ENCODE results near the gene AQP2. TPM values are rescaled to one million over a fixed set of nuclear protein-coding genes. Genes with fewer than 3 reads are reported as not detected.

The AQP2 gene
- total RNA-seq, 5 donors from 2014 or later (not counting 1 experiment from before 2014, with no cell fraction given): not detected

- ATAC-seq (replicated peaks in 1 of 4): no peak
- no peaks in the 10 kb centered on the region for H3K9me3 Mint-ChIP-seq
- POLR2A ChIA-PET: no interaction called here
- H3K4me1 Mint-ChIP-seq: no peaks in the 10 kb centered on the region
- Histone ChIP-seq H3K9me3 (no peaks in the 10 kb centered on the region), H3K4me1 (ENCODE audit: control insufficient read depth in 1 of 2, extremely low read depth in 1 of 2, insufficient read depth in 2 of 2, low read length in 2 of 2) (no peaks in the 10 kb centered on the region), H3K4me3 (ENCODE audit: control insufficient read depth in 1 of 2, extremely low read depth in 1 of 2, low read length in 1 of 2) (no peak overlapping the region), H3K27me3 (replicated peaks in 1 of 2; ENCODE audit: control insufficient read depth in 2 of 2, extremely low read depth in 1 of 2, insufficient read depth in 2 of 2, low read length in 1 of 2) (peaks cover 3 to 5% of the 10 kb centered on the region in 2 experiments), H3K27ac (ENCODE audit: low read length) (no peak overlapping the region), H3K36me3 (ENCODE audit: control insufficient read depth in 2 of 2, extremely low read depth in 1 of 2, insufficient read depth in 1 of 2, low read length in 1 of 2) (no peaks in the 10 kb centered on the region)
- H3K27ac Mint-ChIP-seq: no peak overlapping the region
- no CpG with 5 or more reads among the region's 3 CpGs for WGBS (ENCODE audit: insufficient coverage)
- CTCF ChIA-PET: interaction anchor here in 1 of 2 donors (0.6 kb wide), 1 partner anchor 22 kb away, joined by 3 read pairs; no protein-coding TSS in a partner anchor
- peaks cover 4 to 10% of the 10 kb centered on the region in 2 donors for H3K27me3 Mint-ChIP-seq
- H3K4me3 Mint-ChIP-seq: no peak overlapping the region
- DNase-seq: no peak
- no peaks in the 10 kb centered on the region for H3K36me3 Mint-ChIP-seq
Measured at GRCh38 chr12:49930515-49931288, 19.8 kb upstream of the AQP2 start.

GRCh38 chr12:49932023-49932422, 18.5 kb upstream of the AQP2 start:
- Histone ChIP-seq H3K36me3 (ENCODE audit: control insufficient read depth in 2 of 2, extremely low read depth in 1 of 2, insufficient read depth in 1 of 2, low read length in 1 of 2) (no peaks in the 10 kb centered on the region), H3K9me3 (no peaks in the 10 kb centered on the region), H3K27me3 (replicated peaks in 1 of 2; ENCODE audit: control insufficient read depth in 2 of 2, extremely low read depth in 1 of 2, insufficient read depth in 2 of 2, low read length in 1 of 2) (peaks cover 3 to 8% of the 10 kb centered on the region in 2 experiments), H3K4me3 (ENCODE audit: control insufficient read depth in 1 of 2, extremely low read depth in 1 of 2, low read length in 1 of 2) (no peak overlapping the region), H3K4me1 (ENCODE audit: control insufficient read depth in 1 of 2, extremely low read depth in 1 of 2, insufficient read depth in 2 of 2, low read length in 2 of 2) (no peaks in the 10 kb centered on the region), H3K27ac (ENCODE audit: low read length) (no peak overlapping the region)
- CTCF ChIA-PET: no interaction called here
- no peak for DNase-seq
- ATAC-seq (replicated peaks in 1 of 4): no peak
- no peaks in the 10 kb centered on the region for H3K9me3 Mint-ChIP-seq
- peaks cover 4 to 11% of the 10 kb centered on the region in 2 donors for H3K27me3 Mint-ChIP-seq
- H3K4me3 Mint-ChIP-seq: no peak overlapping the region
- H3K36me3 Mint-ChIP-seq: no peaks in the 10 kb centered on the region
- no peak overlapping the region for H3K27ac Mint-ChIP-seq
- no peaks in the 10 kb centered on the region for H3K4me1 Mint-ChIP-seq
- 67% methylated on average over 4 of the region's 7 CpGs for WGBS (ENCODE audit: insufficient coverage)
- POLR2A ChIA-PET: no interaction called here

GRCh38 chr12:49932533-49933130, 17.9 kb upstream of the AQP2 start:
- Mint-ChIP-seq H3K4me1 (no peaks in the 10 kb centered on the region), H3K27ac (no peak overlapping the region), H3K4me3 (no peak overlapping the region), H3K36me3 (no peaks in the 10 kb centered on the region), H3K9me3 (no peaks in the 10 kb centered on the region), H3K27me3 (peaks cover 4 to 11% of the 10 kb centered on the region in 2 donors)
- no peak for DNase-seq
- H3K27ac ChIP-seq (ENCODE audit: low read length): no peak overlapping the region
- ChIA-PET POLR2A (no interaction called here), CTCF (no interaction called here)
- H3K9me3 ChIP-seq: no peaks in the 10 kb centered on the region
- WGBS (ENCODE audit: insufficient coverage): 90% methylated on average over 5 of the region's 8 CpGs
- no peaks in the 10 kb centered on the region for H3K4me1 ChIP-seq (ENCODE audit: control insufficient read depth in 1 of 2, extremely low read depth in 1 of 2, insufficient read depth in 2 of 2, low read length in 2 of 2)
- no peak for ATAC-seq (replicated peaks in 1 of 4)
- H3K36me3 ChIP-seq (ENCODE audit: control insufficient read depth in 2 of 2, extremely low read depth in 1 of 2, insufficient read depth in 1 of 2, low read length in 1 of 2): no peaks in the 10 kb centered on the region
- H3K27me3 ChIP-seq (replicated peaks in 1 of 2; ENCODE audit: control insufficient read depth in 2 of 2, extremely low read depth in 1 of 2, insufficient read depth in 2 of 2, low read length in 1 of 2): peaks cover 3 to 8% of the 10 kb centered on the region in 2 experiments
- H3K4me3 ChIP-seq (ENCODE audit: control insufficient read depth in 1 of 2, extremely low read depth in 1 of 2, low read length in 1 of 2): no peak overlapping the region

GRCh38 chr12:49933796-49934195, 16.7 kb upstream of the AQP2 start:
- Mint-ChIP-seq H3K4me3 (no peak overlapping the region), H3K36me3 (no peaks in the 10 kb centered on the region), H3K4me1 (no peaks in the 10 kb centered on the region), H3K27ac (no peak overlapping the region), H3K9me3 (no peaks in the 10 kb centered on the region), H3K27me3 (peaks cover 4 to 11% of the 10 kb centered on the region in 2 donors)
- Histone ChIP-seq H3K4me1 (ENCODE audit: control insufficient read depth in 1 of 2, extremely low read depth in 1 of 2, insufficient read depth in 2 of 2, low read length in 2 of 2) (no peaks in the 10 kb centered on the region), H3K36me3 (ENCODE audit: control insufficient read depth in 2 of 2, extremely low read depth in 1 of 2, insufficient read depth in 1 of 2, low read length in 1 of 2) (no peaks in the 10 kb centered on the region), H3K4me3 (ENCODE audit: control insufficient read depth in 1 of 2, extremely low read depth in 1 of 2, low read length in 1 of 2) (no peak overlapping the region), H3K9me3 (no peaks in the 10 kb centered on the region), H3K27ac (ENCODE audit: low read length) (no peak overlapping the region), H3K27me3 (replicated peaks in 1 of 2; ENCODE audit: control insufficient read depth in 2 of 2, extremely low read depth in 1 of 2, insufficient read depth in 2 of 2, low read length in 1 of 2) (peaks cover 3 to 8% of the 10 kb centered on the region in 2 experiments)
- ChIA-PET CTCF (interaction anchor here in 1 of 2 donors (0.7 to 1.8 kb wide), 2 partner anchors 12 to 39 kb away, joined by 4 read pairs; no protein-coding TSS in a partner anchor), POLR2A (no interaction called here)
- ATAC-seq (replicated peaks in 1 of 4) (no peak), DNase-seq (no peak)
- WGBS (ENCODE audit: insufficient coverage): no CpG with 5 or more reads among the region's 5 CpGs

- no peak overlapping the region for H3K4me3 ChIP-seq (ENCODE audit: control insufficient read depth in 1 of 2, extremely low read depth in 1 of 2, low read length in 1 of 2)
- no peak overlapping the region for H3K4me3 Mint-ChIP-seq
- ChIA-PET POLR2A (no interaction called here), CTCF (interaction anchor here in 1 of 2 donors (1.8 kb wide), 1 partner anchor 11 kb away, joined by 4 read pairs; no protein-coding TSS in a partner anchor)
- WGBS (ENCODE audit: insufficient coverage): no CpG with 5 or more reads among the region's 3 CpGs
- no peaks in the 10 kb centered on the region for H3K36me3 ChIP-seq (ENCODE audit: control insufficient read depth in 2 of 2, extremely low read depth in 1 of 2, insufficient read depth in 1 of 2, low read length in 1 of 2)
- no peaks in the 10 kb centered on the region for H3K9me3 ChIP-seq
- no peak overlapping the region for H3K27ac ChIP-seq (ENCODE audit: low read length)
- no peaks in the 10 kb centered on the region for H3K9me3 Mint-ChIP-seq
- no peak overlapping the region for H3K27ac Mint-ChIP-seq
- H3K27me3 Mint-ChIP-seq: peaks cover 4 to 11% of the 10 kb centered on the region in 2 donors
- DNase-seq (no peak), ATAC-seq (replicated peaks in 1 of 4) (no peak)
- peaks cover 3 to 7% of the 10 kb centered on the region in 2 experiments for H3K27me3 ChIP-seq (replicated peaks in 1 of 2; ENCODE audit: control insufficient read depth in 2 of 2, extremely low read depth in 1 of 2, insufficient read depth in 2 of 2, low read length in 1 of 2)
- H3K4me1 ChIP-seq (ENCODE audit: control insufficient read depth in 1 of 2, extremely low read depth in 1 of 2, insufficient read depth in 2 of 2, low read length in 2 of 2): no peaks in the 10 kb centered on the region
- no peaks in the 10 kb centered on the region for H3K36me3 Mint-ChIP-seq
- no peaks in the 10 kb centered on the region for H3K4me1 Mint-ChIP-seq
Measured at GRCh38 chr12:49934505-49934904, 16.0 kb upstream of the AQP2 start.

- H3K4me1 Mint-ChIP-seq: peaks cover 0 to 8% (median 0%) of the 10 kb centered on the region in 3 donors
- no CpG with 5 or more reads among the region's 3 CpGs for WGBS (ENCODE audit: insufficient coverage)
- POLR2A ChIA-PET: no interaction called here
Measured at GRCh38 chr12:49936925-49937324, 13.6 kb upstream of the AQP2 start.

More at GRCh38 chr12:49936925-49937324, 13.6 kb upstream of the AQP2 start:
- no peak overlapping the region for H3K4me3 Mint-ChIP-seq
- no peaks in the 10 kb centered on the region for H3K4me1 ChIP-seq (ENCODE audit: control insufficient read depth in 1 of 2, extremely low read depth in 1 of 2, insufficient read depth in 2 of 2, low read length in 2 of 2)
- H3K36me3 ChIP-seq (ENCODE audit: control insufficient read depth in 2 of 2, extremely low read depth in 1 of 2, insufficient read depth in 1 of 2, low read length in 1 of 2): no peaks in the 10 kb centered on the region
- ATAC-seq (replicated peaks in 1 of 4) (no peak), DNase-seq (no peak)
- peaks cover 0 to 6% of the 10 kb centered on the region in 2 experiments for H3K27me3 ChIP-seq (replicated peaks in 1 of 2; ENCODE audit: control insufficient read depth in 2 of 2, extremely low read depth in 1 of 2, insufficient read depth in 2 of 2, low read length in 1 of 2)
- H3K27ac ChIP-seq (ENCODE audit: low read length): no peak overlapping the region
- no peak overlapping the region for H3K4me3 ChIP-seq (ENCODE audit: control insufficient read depth in 1 of 2, extremely low read depth in 1 of 2, low read length in 1 of 2)
- H3K27ac Mint-ChIP-seq: no peak overlapping the region
- H3K36me3 Mint-ChIP-seq: no peaks in the 10 kb centered on the region
- H3K9me3 Mint-ChIP-seq: no peaks in the 10 kb centered on the region
- H3K9me3 ChIP-seq: no peaks in the 10 kb centered on the region
- CTCF ChIA-PET: interaction anchor here in 1 of 2 donors (1.2 kb wide), 1 partner anchor 9 kb away, joined by 3 read pairs; no protein-coding TSS in a partner anchor
- H3K27me3 Mint-ChIP-seq: peaks cover 4 to 11% of the 10 kb centered on the region in 2 donors

Measured in T-cell (primary cell).